Measurements from ENCODE around the gene CNOT1.
"Not testable (repeated sequence)": the region's sequence is repeated elsewhere in the genome, so short reads cannot be mapped to it uniquely, and the experiment has no call there.

CNOT1 gene

GRCh38 chr16:58495521-58496331 is 133.9 kb downstream of the CNOT1 start:
- FAIRE-seq = no peak
- DNase-seq (ENCODE audit: insufficient read length, low spot score) = no peak
- TF ChIP-seq TAF1 (IDR thresholded peaks at IDR 0.05; ENCODE audit: low read depth, low read length) (no peak), POU2F2 (IDR thresholded peaks at IDR 0.05; ENCODE audit: low read depth, low read length) (no peak), POLR2AphosphoS5 (IDR thresholded peaks at IDR 0.05; ENCODE audit: low read depth, low read length) (no peak), SPI1 (IDR thresholded peaks at IDR 0.05; ENCODE audit: low read depth, low read length) (no peak), POLR2A (IDR thresholded peaks at IDR 0.05; ENCODE audit: low read depth, low read length) (no peak), PAX5 (IDR thresholded peaks at IDR 0.05; ENCODE audit: insufficient read depth, low read length, severe bottlenecking) (no peak)

- DNase-seq (ENCODE audit: insufficient read length, low spot score) (peak; percentile 85), FAIRE-seq (peak; percentile 96)
- TF ChIP-seq TAF1 (IDR thresholded peaks at IDR 0.05; ENCODE audit: low read depth, low read length) = no peak
- TF ChIP-seq POU2F2 (IDR thresholded peaks at IDR 0.05; ENCODE audit: low read depth, low read length) = 0 out of 2 replicates have a peak, but pooled peaks have one; percentile 21
Observed at GRCh38 chr16:58494981-58495520, 134.6 kb downstream of the CNOT1 start.

GRCh38 chr16:58493756-58494431 is 135.7 kb downstream of the CNOT1 start:
- peak; percentile 26 for FAIRE-seq
- TF ChIP-seq PAX5 (IDR thresholded peaks at IDR 0.05; ENCODE audit: insufficient read depth, low read length, severe bottlenecking) = no peak
- TF ChIP-seq TAF1 (IDR thresholded peaks at IDR 0.05; ENCODE audit: low read depth, low read length) = no peak
- TF ChIP-seq POU2F2 (IDR thresholded peaks at IDR 0.05; ENCODE audit: low read depth, low read length) = no peak
- no peak for TF ChIP-seq POLR2A (IDR thresholded peaks at IDR 0.05; ENCODE audit: low read depth, low read length)
- no peak for TF ChIP-seq SPI1 (IDR thresholded peaks at IDR 0.05; ENCODE audit: low read depth, low read length)
- no peak for TF ChIP-seq POLR2AphosphoS5 (IDR thresholded peaks at IDR 0.05; ENCODE audit: low read depth, low read length)
- DNase-seq (ENCODE audit: insufficient read length, low spot score) = no peak

GRCh38 chr16:58492735-58493134 is 136.9 kb downstream of the CNOT1 start:
- DNase-seq (ENCODE audit: insufficient read length, low spot score) = no peak
- no peak for FAIRE-seq
- TF ChIP-seq TAF1 (IDR thresholded peaks at IDR 0.05; ENCODE audit: low read depth, low read length) = no peak
- no peak for TF ChIP-seq PAX5 (IDR thresholded peaks at IDR 0.05; ENCODE audit: insufficient read depth, low read length, severe bottlenecking)
- TF ChIP-seq SPI1 (IDR thresholded peaks at IDR 0.05; ENCODE audit: low read depth, low read length) = no peak
- no peak for TF ChIP-seq POLR2AphosphoS5 (IDR thresholded peaks at IDR 0.05; ENCODE audit: low read depth, low read length)
- no peak for TF ChIP-seq POLR2A (IDR thresholded peaks at IDR 0.05; ENCODE audit: low read depth, low read length)
- no peak for TF ChIP-seq POU2F2 (IDR thresholded peaks at IDR 0.05; ENCODE audit: low read depth, low read length)

GRCh38 chr16:58492066-58492465 is 137.6 kb downstream of the CNOT1 start:
- no peak for FAIRE-seq
- TF ChIP-seq PAX5 (IDR thresholded peaks at IDR 0.05; ENCODE audit: insufficient read depth, low read length, severe bottlenecking) = no peak
- no peak for TF ChIP-seq POU2F2 (IDR thresholded peaks at IDR 0.05; ENCODE audit: low read depth, low read length)
- TF ChIP-seq POLR2A (IDR thresholded peaks at IDR 0.05; ENCODE audit: low read depth, low read length) = no peak

GRCh38 chr16:58490539-58490938 is 139.1 kb downstream of the CNOT1 start:
- FAIRE-seq = not testable (repeated sequence)

More at GRCh38 chr16:58492066-58492465, 137.6 kb downstream of the CNOT1 start:
- no peak for DNase-seq (ENCODE audit: insufficient read length, low spot score)

GRCh38 chr16:58490065-58490464 is 139.6 kb downstream of the CNOT1 start:
- no peak for DNase-seq (ENCODE audit: insufficient read length, low spot score)
- no peak for FAIRE-seq
- TF ChIP-seq POLR2A (IDR thresholded peaks at IDR 0.05; ENCODE audit: low read depth, low read length) (no peak), POU2F2 (IDR thresholded peaks at IDR 0.05; ENCODE audit: low read depth, low read length) (no peak), PAX5 (IDR thresholded peaks at IDR 0.05; ENCODE audit: insufficient read depth, low read length, severe bottlenecking) (no peak), TAF1 (IDR thresholded peaks at IDR 0.05; ENCODE audit: low read depth, low read length) (no peak), SPI1 (IDR thresholded peaks at IDR 0.05; ENCODE audit: low read depth, low read length) (no peak), POLR2AphosphoS5 (IDR thresholded peaks at IDR 0.05; ENCODE audit: low read depth, low read length) (no peak)

More at GRCh38 chr16:58490539-58490938, 139.1 kb downstream of the CNOT1 start:
- not testable (repeated sequence) for DNase-seq (ENCODE audit: insufficient read length, low spot score)

- DNase-seq (ENCODE audit: insufficient read length, low spot score) (no peak), FAIRE-seq (no peak)
- TF ChIP-seq POLR2A (IDR thresholded peaks at IDR 0.05; ENCODE audit: low read depth, low read length) (no peak), PAX5 (IDR thresholded peaks at IDR 0.05; ENCODE audit: insufficient read depth, low read length, severe bottlenecking) (no peak), POU2F2 (IDR thresholded peaks at IDR 0.05; ENCODE audit: low read depth, low read length) (no peak), POLR2AphosphoS5 (IDR thresholded peaks at IDR 0.05; ENCODE audit: low read depth, low read length) (no peak), TAF1 (IDR thresholded peaks at IDR 0.05; ENCODE audit: low read depth, low read length) (no peak)
Observed at GRCh38 chr16:58488531-58488930, 141.1 kb downstream of the CNOT1 start.

GRCh38 chr16:58487566-58488351 is 141.9 kb downstream of the CNOT1 start:
- TF ChIP-seq PAX5 (IDR thresholded peaks at IDR 0.05; ENCODE audit: insufficient read depth, low read length, severe bottlenecking) = no peak
- no peak for TF ChIP-seq POLR2AphosphoS5 (IDR thresholded peaks at IDR 0.05; ENCODE audit: low read depth, low read length)
- no peak for TF ChIP-seq POLR2A (IDR thresholded peaks at IDR 0.05; ENCODE audit: low read depth, low read length)
- TF ChIP-seq TAF1 (IDR thresholded peaks at IDR 0.05; ENCODE audit: low read depth, low read length) = no peak
- TF ChIP-seq SPI1 (IDR thresholded peaks at IDR 0.05; ENCODE audit: low read depth, low read length) = no peak

More at GRCh38 chr16:58487566-58488351, 141.9 kb downstream of the CNOT1 start:
- peak; percentile 89 for DNase-seq (ENCODE audit: insufficient read length, low spot score)
- peak; percentile 93 for FAIRE-seq
